HFFc6 (cell line): ENCODE measurements around the gene RAB4A. TPM values are rescaled to one million over a fixed set of nuclear protein-coding genes. Genes with fewer than 3 reads are reported as not detected.

Source experiments
- DNase-seq: peaks from one replicate; pipeline ENCODE4 v3.0.0-alpha.2; 2018
- H3K27ac Mint-ChIP-seq: 2 replicates; pipeline ENCODE4 v1.8.0; 2020; ENCODE audit warnings: mild to moderate bottlenecking, mixed read lengths
- H3K27me3 Mint-ChIP-seq: 2 replicates; pipeline ENCODE4 v1.8.0; 2021; ENCODE audit warnings: mild to moderate bottlenecking, moderate library complexity, mixed read lengths; ENCODE audit not compliant: insufficient read depth
- H3K36me3 Mint-ChIP-seq: 2 replicates; pipeline ENCODE4 v1.8.0; 2021; ENCODE audit warnings: low read depth, mixed read lengths
- H3K4me1 Mint-ChIP-seq: 2 replicates; pipeline ENCODE4 v1.8.0; 2020; ENCODE audit warnings: low read depth, mixed read lengths
- H3K4me3 Mint-ChIP-seq: 2 replicates; pipeline ENCODE4 v1.8.0; 2020; ENCODE audit warnings: mild to moderate bottlenecking, moderate library complexity, mixed read lengths
- H3K9me3 Mint-ChIP-seq: 2 replicates; pipeline ENCODE4 v1.8.0; 2020; ENCODE audit warnings: mild to moderate bottlenecking, mixed read lengths
- CTCF ChIP-seq: fragments of 200-600 bp; sonication (generic); IDR thresholded peaks from 2 replicates; pipeline ENCODE4 v1.5.0; 2021; ENCODE audit warnings: antibody characterized with exemption, mild to moderate bottlenecking
- total RNA-seq, 6 experiments: library from RNA; stranded (reverse); fragmentation: NEBNext Ultra II Directional; extraction: Animal tissue kit (Norgen Biotek cat#: 25700); gene quantifications; 2 replicates in 1 of 6; 3 replicates in 5 of 6; pipeline ENCODE4 v1.2.3, GENCODE V29; 2021

RAB4A gene
- total RNA-seq, 6 experiments from 2014 or later: 34.7 to 64.2 (median 41.3) TPM

- TF ChIP-seq CTCF: no peak
- Mint-ChIP-seq H3K4me1 (peaks cover 6% of the 10 kb centered on the region), H3K27ac (no peak overlapping the region), H3K9me3 (no peaks in the 10 kb centered on the region), H3K27me3 (peaks cover 28% of the 10 kb centered on the region), H3K4me3 (no peak overlapping the region), H3K36me3 (no peaks in the 10 kb centered on the region)
- no peak for DNase-seq
These were observed 40.6 kb upstream of the RAB4A start for GRCh38 chr1:229230140-229230892.

- Mint-ChIP-seq H3K9me3 (no peaks in the 10 kb centered on the region), H3K36me3 (no peaks in the 10 kb centered on the region), H3K27me3 (peaks cover 28% of the 10 kb centered on the region), H3K4me1 (peaks cover 6% of the 10 kb centered on the region), H3K4me3 (no peak overlapping the region), H3K27ac (no peak overlapping the region)
- TF ChIP-seq CTCF: no peak
- no peak for DNase-seq
These were observed 39.8 kb upstream of the RAB4A start for GRCh38 chr1:229230893-229231753.

DNA sequence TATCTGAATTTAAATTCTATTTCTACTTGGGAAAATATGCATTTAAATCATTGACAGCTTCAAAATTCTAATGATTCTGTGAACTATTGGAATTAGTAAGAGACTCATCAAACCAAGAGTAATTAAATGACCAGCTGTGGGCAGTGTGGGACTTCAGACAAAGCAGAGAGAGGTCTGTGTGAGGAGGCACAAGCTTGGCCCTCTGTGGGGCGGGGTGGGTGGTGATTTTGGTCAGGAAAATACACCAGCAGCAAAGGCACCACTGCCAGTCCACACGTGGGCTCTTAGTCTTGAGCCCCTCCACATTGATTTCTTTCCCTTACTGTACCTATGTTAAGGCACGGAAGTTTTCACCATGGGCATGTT lies 39.2 kb upstream of the RAB4A start:
- 0 out of 2 replicates have a peak, but pooled peaks have one; percentile 10 for TF ChIP-seq CTCF
- no peak for DNase-seq
- Mint-ChIP-seq H3K4me1 (peaks cover 6% of the 10 kb centered on the region), H3K4me3 (no peak overlapping the region), H3K36me3 (no peaks in the 10 kb centered on the region), H3K27ac (no peak overlapping the region), H3K9me3 (no peaks in the 10 kb centered on the region), H3K27me3 (peaks cover 26% of the 10 kb centered on the region)

DNA sequence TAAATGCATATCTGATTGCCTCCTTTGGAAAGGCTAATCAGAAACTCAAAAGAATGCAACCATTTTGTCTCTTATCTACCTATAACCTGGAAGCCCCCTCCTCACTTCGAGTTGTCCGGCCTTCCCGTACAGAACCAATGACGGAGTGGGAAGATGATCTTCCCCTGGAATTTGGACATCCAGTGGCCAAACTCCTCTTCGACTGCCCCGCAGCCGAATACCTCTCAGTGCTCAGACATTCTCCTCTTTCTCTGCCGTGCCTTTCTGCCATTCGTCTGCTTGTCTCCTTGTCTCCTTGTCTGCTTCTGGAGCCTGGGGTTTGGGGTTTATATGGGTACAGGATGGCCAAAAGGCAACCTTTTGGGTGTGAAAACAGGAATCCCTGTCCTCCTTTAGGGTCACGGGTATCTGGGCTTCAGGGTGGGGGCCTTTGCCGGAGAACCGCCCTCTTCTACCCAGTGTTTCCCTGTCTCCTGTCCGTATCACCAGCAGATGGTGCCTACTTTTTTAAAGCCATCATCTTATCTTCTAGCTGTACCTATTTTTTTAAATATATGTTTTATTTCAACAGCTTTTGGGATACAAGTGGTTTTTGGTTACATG lies 35.9 kb upstream of the RAB4A start:
- Mint-ChIP-seq H3K4me1 (peaks cover 14% of the 10 kb centered on the region), H3K27me3 (peaks cover 21% of the 10 kb centered on the region), H3K4me3 (no peak overlapping the region), H3K27ac (no peak overlapping the region), H3K9me3 (no peaks in the 10 kb centered on the region), H3K36me3 (no peaks in the 10 kb centered on the region)
- TF ChIP-seq CTCF: no peak
- no peak for DNase-seq

DNA sequence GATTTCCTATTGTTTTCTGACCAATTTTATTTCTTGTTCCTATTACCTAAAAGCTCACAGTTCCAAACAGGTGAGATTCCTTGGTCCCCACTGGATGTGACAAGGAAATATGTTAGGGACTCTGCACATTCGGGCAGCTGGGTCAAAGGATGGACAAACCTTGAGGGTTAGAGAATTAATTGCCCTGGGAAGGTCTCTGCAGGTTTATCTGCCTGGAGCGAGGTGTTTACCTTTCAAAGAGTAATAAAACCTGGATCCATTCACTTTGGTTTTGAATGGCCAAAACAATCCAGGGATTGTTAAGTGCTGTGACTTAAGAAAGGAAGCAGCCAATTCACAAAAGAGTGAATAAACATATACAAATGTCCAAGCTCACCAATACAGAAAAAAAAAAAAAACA lies 33.6 kb upstream of the RAB4A start:
- Mint-ChIP-seq H3K36me3 (no peaks in the 10 kb centered on the region), H3K4me1 (peaks cover 14% of the 10 kb centered on the region), H3K27me3 (peaks cover 18% of the 10 kb centered on the region), H3K27ac (no peak overlapping the region), H3K9me3 (no peaks in the 10 kb centered on the region), H3K4me3 (no peak overlapping the region)
- no peak for TF ChIP-seq CTCF
- DNase-seq: no peak
